GM19455 (cell line): ENCODE results near the gene CCNE1.

ENCODE experiments used
- ATAC-seq: cut with Tn5 transposase; IDR thresholded peaks from one replicate; pipeline ENCODE4 v1.9.1; 2021; ENCODE audit not compliant: unreplicated experiment

The CCNE1 gene

GRCh38 chr19:29873024-29873800 lies 61.4 kb downstream of the CCNE1 start:
- ATAC-seq = no peak
